GM12873 (cell line): ENCODE measurements around the gene LY6G6D.

Source experiments
- TF ChIP-seq, protein P1 (sequence below): IDR thresholded peaks from 2 replicates; pipeline ENCODE4 v1.5.1; 2012; ENCODE audit warnings: low read depth, mild to moderate bottlenecking, moderate library complexity, low read length, control low read depth; ENCODE audit not compliant: insufficient read depth; ENCODE audit errors: missing control alignments

LY6G6D gene

DNA sequence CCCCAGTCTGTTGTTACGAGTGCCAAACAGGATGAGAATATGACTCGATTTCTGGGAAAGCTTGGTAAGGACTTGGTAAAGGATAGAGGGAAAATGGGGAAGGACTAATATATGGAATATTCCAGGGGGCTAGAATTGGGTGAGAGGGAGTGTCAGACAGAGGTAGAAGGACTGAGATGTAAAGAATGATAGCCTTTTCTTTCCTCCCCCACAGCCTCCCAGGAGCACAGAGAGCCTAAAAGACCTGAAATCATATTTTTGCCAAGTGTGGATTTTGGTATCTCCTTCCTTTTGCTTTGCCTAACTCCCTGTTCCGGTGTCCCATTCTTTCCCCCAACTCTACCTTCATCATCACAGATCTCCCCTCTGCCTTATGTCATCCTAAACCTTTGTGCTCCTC, 27.7 kb downstream of the LY6G6D start:
- TF ChIP-seq, protein P1, sequence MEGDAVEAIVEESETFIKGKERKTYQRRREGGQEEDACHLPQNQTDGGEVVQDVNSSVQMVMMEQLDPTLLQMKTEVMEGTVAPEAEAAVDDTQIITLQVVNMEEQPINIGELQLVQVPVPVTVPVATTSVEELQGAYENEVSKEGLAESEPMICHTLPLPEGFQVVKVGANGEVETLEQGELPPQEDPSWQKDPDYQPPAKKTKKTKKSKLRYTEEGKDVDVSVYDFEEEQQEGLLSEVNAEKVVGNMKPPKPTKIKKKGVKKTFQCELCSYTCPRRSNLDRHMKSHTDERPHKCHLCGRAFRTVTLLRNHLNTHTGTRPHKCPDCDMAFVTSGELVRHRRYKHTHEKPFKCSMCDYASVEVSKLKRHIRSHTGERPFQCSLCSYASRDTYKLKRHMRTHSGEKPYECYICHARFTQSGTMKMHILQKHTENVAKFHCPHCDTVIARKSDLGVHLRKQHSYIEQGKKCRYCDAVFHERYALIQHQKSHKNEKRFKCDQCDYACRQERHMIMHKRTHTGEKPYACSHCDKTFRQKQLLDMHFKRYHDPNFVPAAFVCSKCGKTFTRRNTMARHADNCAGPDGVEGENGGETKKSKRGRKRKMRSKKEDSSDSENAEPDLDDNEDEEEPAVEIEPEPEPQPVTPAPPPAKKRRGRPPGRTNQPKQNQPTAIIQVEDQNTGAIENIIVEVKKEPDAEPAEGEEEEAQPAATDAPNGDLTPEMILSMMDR: no peak

DNA sequence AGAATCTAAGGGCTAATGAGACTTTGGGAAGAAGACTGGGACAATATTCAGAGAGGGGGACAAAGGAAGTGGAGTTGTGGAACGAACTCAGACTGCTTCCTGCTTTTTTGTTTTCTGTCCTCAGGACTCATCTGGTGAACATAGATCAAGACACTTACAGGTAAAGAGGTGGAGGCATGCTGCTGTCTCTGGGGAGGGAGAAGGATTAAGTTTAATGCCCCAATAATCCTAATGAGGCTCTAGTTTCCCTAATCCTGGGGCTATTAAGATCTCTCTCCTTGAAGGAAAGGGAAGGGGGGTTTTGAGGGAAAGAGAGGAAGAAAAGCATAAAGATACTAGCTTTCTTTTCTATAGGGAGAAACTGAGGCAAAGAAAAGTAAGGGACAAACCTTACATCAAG, 29.3 kb downstream of the LY6G6D start:
- TF ChIP-seq, protein P1: no peak

DNA sequence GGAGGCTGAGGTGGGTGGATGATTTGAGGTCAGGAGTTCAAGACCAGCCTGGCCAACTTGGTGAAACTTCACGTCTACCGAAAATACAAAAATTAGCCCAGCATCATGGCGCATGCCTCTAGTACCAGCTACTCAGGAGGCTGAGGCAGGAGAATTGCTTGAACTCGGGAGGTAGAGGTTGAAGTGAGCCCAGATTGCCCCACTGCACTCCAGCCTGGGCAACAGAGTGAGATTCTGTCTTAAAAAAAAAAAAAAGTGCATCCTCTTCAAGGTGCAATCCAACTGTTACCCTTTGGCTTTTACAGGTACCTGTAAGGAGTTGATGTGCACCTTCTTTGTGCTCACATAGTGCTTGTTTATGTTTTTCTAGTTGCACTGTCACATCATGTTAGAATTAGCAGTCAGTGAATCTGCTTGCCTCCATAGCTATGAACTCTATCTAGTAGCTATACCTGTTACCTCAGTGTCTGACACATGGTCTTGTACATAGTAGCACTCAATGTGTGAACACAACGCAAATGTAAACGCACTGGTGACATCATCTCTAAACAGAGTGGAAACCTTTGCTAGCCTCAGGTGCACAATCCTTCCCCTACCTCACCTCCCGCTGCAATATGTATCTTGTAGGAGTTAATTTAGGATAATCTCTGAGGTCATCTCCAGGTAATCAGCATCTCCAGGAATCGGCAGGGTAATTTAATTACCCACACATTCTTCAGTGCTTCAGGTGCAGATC, 34.3 kb downstream of the LY6G6D start:
- TF ChIP-seq, protein P1: no peak

DNA sequence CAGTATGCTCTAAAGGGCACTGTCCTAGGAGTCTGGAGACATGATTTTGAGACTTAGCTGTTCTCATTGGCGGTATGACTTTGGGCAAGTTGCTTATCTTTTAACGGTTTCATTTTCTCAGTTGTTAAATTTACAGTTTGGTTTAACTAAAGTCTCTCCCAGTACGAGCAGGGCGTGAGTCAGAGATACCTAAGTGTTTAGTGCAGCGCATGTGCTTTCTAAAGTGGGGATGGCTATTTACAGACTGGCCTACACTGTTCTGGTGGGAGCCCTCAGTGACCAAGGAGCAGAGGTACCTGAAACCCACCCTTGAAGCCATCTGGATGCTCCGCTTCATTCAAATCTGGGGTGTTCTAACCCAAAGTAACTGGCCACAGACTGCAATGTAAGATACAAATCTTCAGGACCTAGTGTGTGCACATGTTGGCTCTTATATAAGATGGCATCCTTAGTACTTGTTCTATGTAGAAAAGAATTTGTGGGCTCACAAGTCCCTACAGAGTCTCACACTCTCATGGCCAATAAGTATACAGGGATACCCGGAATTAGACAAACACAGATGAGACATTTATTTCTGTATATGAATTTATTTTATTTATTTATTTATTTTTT, 35.4 kb downstream of the LY6G6D start:
- TF ChIP-seq, protein P1: no peak

DNA sequence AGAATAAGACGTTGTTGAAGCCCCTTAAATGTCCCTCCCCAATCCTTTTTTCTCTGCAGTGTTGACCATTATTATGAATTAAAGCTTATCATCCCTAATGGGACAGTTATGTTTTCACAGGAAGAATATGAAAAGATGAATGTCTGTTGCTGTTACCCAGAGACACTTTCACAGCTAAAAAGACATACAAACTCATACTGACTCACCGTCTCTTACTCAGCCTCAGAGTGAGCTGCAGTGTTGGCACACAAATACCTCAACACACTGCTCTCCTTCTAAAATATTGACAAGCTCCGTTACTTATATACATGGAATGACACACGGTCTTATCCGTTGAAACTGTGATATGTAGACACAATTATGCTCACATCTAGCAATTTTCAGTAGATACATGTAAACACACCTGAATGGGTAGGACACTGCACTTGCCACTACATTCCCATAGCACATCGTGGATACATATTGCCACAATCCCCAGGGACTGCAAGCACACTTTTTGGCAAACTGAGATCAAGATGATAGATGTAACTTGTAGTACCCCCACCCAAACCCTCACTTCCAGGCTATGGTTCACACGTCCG, 37.7 kb downstream of the LY6G6D start:
- TF ChIP-seq, protein P1: no peak

DNA sequence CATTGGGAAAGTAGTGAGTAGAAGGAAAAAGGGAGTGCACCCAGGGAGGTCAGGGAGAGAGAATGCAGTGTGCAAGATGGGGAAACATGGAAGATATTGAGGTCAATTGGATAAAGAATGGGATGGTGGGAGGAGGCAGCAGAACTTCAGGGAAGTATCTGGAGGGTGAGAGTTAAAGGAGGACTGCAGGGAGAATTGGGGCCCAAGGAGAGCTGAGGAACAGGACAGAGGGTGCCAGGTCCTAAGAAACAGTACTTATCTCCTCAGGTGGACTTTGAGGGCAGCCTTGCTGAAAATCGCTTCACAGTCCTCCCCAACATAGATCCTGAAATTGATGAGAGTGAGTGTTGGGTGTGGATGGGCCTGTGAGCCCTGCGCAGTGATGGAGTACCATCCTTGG, 43.1 kb downstream of the LY6G6D start:
- TF ChIP-seq, protein P1: no peak

DNA sequence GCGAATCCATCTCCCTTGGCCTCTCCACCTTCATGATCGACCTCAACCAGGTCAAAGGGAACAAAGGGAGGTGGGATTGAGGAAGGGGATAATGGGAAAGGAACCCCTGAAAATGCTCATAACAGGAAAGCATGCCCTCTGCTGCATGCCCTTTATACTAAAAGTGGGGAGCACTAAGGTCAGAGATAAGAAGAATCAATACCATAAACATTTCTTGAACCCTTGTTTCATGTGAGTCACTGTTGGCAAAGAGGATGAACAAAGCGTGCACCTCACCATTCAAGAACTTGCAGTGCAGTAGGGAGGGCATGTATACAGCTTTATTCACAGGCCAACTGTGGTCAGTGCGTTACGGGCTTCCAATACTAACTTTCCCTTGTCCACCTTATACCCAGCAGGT, 45.6 kb downstream of the LY6G6D start:
- TF ChIP-seq, protein P1: no peak
